ENCODE measurements around the gene LPP. TPM values are rescaled to one million over a fixed set of nuclear protein-coding genes. Genes with fewer than 3 reads are reported as not detected.

LPP gene
- total and polyA plus RNA-seq, 8 donors, result 4.9 to 84.4 (median 45.9) TPM

- Histone ChIP-seq H3K4me1 (no peaks in the 10 kb centered on the region), H3K36me3 (no peaks in the 10 kb centered on the region), H3K27me3 (no peaks in the 10 kb centered on the region), H3K4me3 (no peak overlapping the region), H3K9me3 (no peaks in the 10 kb centered on the region), H3K27ac (no peak overlapping the region)
- 96 to 98% methylated on average over 3 of the region's 3 CpGs for WGBS, 2 donors
- no peak for DNase-seq
- ATAC-seq, result no peak
- TF ChIP-seq CTCF (IDR thresholded peaks at IDR 0.05), result no peak
- FAIRE-seq, result no peak
- intact Hi-C loops (cut with DNase I), result no loop called here
Observed at GRCh38 chr3:188553569-188553968, 399.6 kb downstream of the LPP start.

- H3K36me3 ChIP-seq, result no peaks in the 10 kb centered on the region
- DNase-seq (no peak), FAIRE-seq (no peak), ATAC-seq (no peak)
- intact Hi-C loops (cut with DNase I), result no loop called here
- no peak overlapping the region for H3K4me3 ChIP-seq
- no peak for TF ChIP-seq CTCF (IDR thresholded peaks at IDR 0.05)
- no peaks in the 10 kb centered on the region for H3K4me1 ChIP-seq
- 100% methylated on average over 1 of the region's 1 CpG for WGBS, 2 donors
- H3K9me3 ChIP-seq, result no peaks in the 10 kb centered on the region
- H3K27ac ChIP-seq, result no peak overlapping the region
- H3K27me3 ChIP-seq, result no peaks in the 10 kb centered on the region
Observed at GRCh38 chr3:188554404-188554803, 400.4 kb downstream of the LPP start.

- TF ChIP-seq CTCF (IDR thresholded peaks at IDR 0.05), result no peak
- no peaks in the 10 kb centered on the region for H3K4me1 ChIP-seq
- H3K36me3 ChIP-seq, result no peaks in the 10 kb centered on the region
- peak in 1 of 4 donors; percentile 15 for ATAC-seq
- no peak overlapping the region for H3K27ac ChIP-seq
- no peak for FAIRE-seq
- WGBS, 2 donors, result 44 to 61% methylated on average over 3 of the region's 3 CpGs
- H3K27me3 ChIP-seq, result no peaks in the 10 kb centered on the region
- DNase-seq, result no peak
- H3K9me3 ChIP-seq, result no peaks in the 10 kb centered on the region
- H3K4me3 ChIP-seq, result no peak overlapping the region
- intact Hi-C loops (cut with DNase I), result no loop called here
Observed at GRCh38 chr3:188557235-188557634, 403.3 kb downstream of the LPP start.

- Histone ChIP-seq H3K4me1 (no peaks in the 10 kb centered on the region), H3K36me3 (no peaks in the 10 kb centered on the region), H3K27me3 (no peaks in the 10 kb centered on the region), H3K9me3 (no peaks in the 10 kb centered on the region), H3K27ac (no peak overlapping the region), H3K4me3 (no peak overlapping the region)
- ATAC-seq, result no peak
- DNase-seq, result no peak
- WGBS, 2 donors, result 84 to 87% methylated on average over 5 of the region's 5 CpGs
- no peak for FAIRE-seq
- no peak for TF ChIP-seq CTCF (IDR thresholded peaks at IDR 0.05)
- intact Hi-C loops (cut with DNase I), result no loop called here
Observed at GRCh38 chr3:188558343-188559071, 404.6 kb downstream of the LPP start.

GRCh38 chr3:188559072-188559429 lies 405.1 kb downstream of the LPP start:
- no peak for ATAC-seq
- H3K27ac ChIP-seq, result no peak overlapping the region
- 93 to 94% methylated on average over 2 of the region's 2 CpGs for WGBS, 2 donors
- no peaks in the 10 kb centered on the region for H3K36me3 ChIP-seq
- DNase-seq, result no peak
- H3K27me3 ChIP-seq, result no peaks in the 10 kb centered on the region
- no peak for FAIRE-seq
- H3K9me3 ChIP-seq, result no peaks in the 10 kb centered on the region
- no peak overlapping the region for H3K4me3 ChIP-seq
- intact Hi-C loops (cut with DNase I), result no loop called here
- no peak for TF ChIP-seq CTCF (IDR thresholded peaks at IDR 0.05)
- H3K4me1 ChIP-seq, result no peaks in the 10 kb centered on the region
